Astrocyte (in vitro differentiated cells and primary cell): ENCODE results near the gene SELENOW.

Experiments
- CTCF ChIP-seq: IDR thresholded peaks from 2 replicates; pipeline ENCODE4 v1.5.1; 2011; ENCODE audit warnings: low read depth, mild to moderate bottlenecking, inconsistent platforms, low read length, moderate library complexity; ENCODE audit not compliant: insufficient read depth
- EZH2 ChIP-seq: IDR thresholded peaks from 2 replicates; pipeline ENCODE4 v1.6.1; 2012; ENCODE audit warnings: mild to moderate bottlenecking, low read length, inconsistent platforms; ENCODE audit not compliant: insufficient read depth

- TF ChIP-seq CTCF (no peak), EZH2 (no peak)
Measured at GRCh38 chr19:47760632-47760999, 17.9 kb upstream of the SELENOW start.
